ENCODE measurements around the gene LYPLA2.

DNA sequence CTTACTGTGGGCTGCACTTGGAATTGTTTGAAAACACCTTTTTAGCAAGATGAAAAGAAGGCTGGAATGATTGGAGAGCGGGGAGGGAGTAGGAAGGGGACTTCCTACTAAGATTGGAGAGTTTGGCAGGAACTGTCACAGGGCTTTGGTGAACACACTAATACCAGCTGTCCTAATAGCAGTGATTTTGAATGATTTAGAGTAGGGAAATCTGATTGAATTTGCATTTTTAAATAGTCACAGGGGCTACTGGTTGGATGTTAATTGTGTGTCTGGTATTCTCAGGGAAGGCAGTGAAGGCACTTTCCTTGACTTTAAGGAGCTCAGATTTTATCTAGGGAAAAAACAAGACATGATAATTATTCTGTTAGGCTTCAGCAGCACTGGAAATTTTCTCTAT, 36.8 kb downstream of the LYPLA2 start:
- TF ChIP-seq TAF1 (IDR thresholded peaks at IDR 0.05; ENCODE audit: borderline replicate concordance, low read depth, low read length), result no peak
- TF ChIP-seq, protein P1, sequence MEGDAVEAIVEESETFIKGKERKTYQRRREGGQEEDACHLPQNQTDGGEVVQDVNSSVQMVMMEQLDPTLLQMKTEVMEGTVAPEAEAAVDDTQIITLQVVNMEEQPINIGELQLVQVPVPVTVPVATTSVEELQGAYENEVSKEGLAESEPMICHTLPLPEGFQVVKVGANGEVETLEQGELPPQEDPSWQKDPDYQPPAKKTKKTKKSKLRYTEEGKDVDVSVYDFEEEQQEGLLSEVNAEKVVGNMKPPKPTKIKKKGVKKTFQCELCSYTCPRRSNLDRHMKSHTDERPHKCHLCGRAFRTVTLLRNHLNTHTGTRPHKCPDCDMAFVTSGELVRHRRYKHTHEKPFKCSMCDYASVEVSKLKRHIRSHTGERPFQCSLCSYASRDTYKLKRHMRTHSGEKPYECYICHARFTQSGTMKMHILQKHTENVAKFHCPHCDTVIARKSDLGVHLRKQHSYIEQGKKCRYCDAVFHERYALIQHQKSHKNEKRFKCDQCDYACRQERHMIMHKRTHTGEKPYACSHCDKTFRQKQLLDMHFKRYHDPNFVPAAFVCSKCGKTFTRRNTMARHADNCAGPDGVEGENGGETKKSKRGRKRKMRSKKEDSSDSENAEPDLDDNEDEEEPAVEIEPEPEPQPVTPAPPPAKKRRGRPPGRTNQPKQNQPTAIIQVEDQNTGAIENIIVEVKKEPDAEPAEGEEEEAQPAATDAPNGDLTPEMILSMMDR (IDR thresholded peaks at IDR 0.05), result no peak
- TF ChIP-seq EP300 (IDR thresholded peaks at IDR 0.05; ENCODE audit: borderline replicate concordance in 1 of 2, low read depth in 1 of 2, low read length in 1 of 2), result no peak
- TF ChIP-seq JUND (IDR thresholded peaks at IDR 0.05), result no peak
- TF ChIP-seq, protein P2, sequence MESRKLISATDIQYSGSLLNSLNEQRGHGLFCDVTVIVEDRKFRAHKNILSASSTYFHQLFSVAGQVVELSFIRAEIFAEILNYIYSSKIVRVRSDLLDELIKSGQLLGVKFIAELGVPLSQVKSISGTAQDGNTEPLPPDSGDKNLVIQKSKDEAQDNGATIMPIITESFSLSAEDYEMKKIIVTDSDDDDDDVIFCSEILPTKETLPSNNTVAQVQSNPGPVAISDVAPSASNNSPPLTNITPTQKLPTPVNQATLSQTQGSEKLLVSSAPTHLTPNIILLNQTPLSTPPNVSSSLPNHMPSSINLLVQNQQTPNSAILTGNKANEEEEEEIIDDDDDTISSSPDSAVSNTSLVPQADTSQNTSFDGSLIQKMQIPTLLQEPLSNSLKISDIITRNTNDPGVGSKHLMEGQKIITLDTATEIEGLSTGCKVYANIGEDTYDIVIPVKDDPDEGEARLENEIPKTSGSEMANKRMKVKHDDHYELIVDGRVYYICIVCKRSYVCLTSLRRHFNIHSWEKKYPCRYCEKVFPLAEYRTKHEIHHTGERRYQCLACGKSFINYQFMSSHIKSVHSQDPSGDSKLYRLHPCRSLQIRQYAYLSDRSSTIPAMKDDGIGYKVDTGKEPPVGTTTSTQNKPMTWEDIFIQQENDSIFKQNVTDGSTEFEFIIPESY (IDR thresholded peaks at IDR 0.05; ENCODE audit: borderline replicate concordance, low read depth), result no peak
- no peak for TF ChIP-seq EZH2phosphoT487 (IDR thresholded peaks at IDR 0.05; ENCODE audit: borderline replicate concordance, low read depth)
- no peak for TF ChIP-seq RAD21 (IDR thresholded peaks at IDR 0.05; ENCODE audit: low read length)

Measured in SK-N-SH (cell line).